T-helper 2 cell (primary cell): Measurements from ENCODE around the gene TRMT44.
"Not testable (repeated sequence)": the region's sequence is repeated elsewhere in the genome, so short reads cannot be mapped to it uniquely, and the experiment has no call there.

Source experiments
- DNase-seq, 5 experiments: peaks; one replicate each; pipeline versions ENCODE4 v3.0.0 to v3.0.0-alpha.2; 2012 to 2022

Gene TRMT44

GRCh38 chr4:8470451-8471024 lies 30.0 kb downstream of the TRMT44 start:
- DNase-seq, result no peak

- no peak for DNase-seq
Observed at GRCh38 chr4:8471211-8471875, 30.8 kb downstream of the TRMT44 start.

GRCh38 chr4:8472158-8472688 lies 31.6 kb downstream of the TRMT44 start:
- no peak for DNase-seq

- no peak for DNase-seq
Observed at GRCh38 chr4:8472689-8473197, 32.2 kb downstream of the TRMT44 start.

GRCh38 chr4:8473198-8473919 lies 32.8 kb downstream of the TRMT44 start:
- no peak for DNase-seq

GRCh38 chr4:8473920-8474590 lies 33.5 kb downstream of the TRMT44 start:
- no peak for DNase-seq

GRCh38 chr4:8474856-8475255 lies 34.3 kb downstream of the TRMT44 start:
- DNase-seq, result no peak

- no peak for DNase-seq
Observed at GRCh38 chr4:8475751-8476575, 35.4 kb downstream of the TRMT44 start.

GRCh38 chr4:8477095-8477635 lies 36.6 kb downstream of the TRMT44 start:
- no peak for DNase-seq

- DNase-seq, result no peak
Observed at GRCh38 chr4:8477676-8478075, 37.1 kb downstream of the TRMT44 start.

- DNase-seq, result no peak
Observed at GRCh38 chr4:8478371-8478770, 37.8 kb downstream of the TRMT44 start.

- DNase-seq, result no peak
Observed at GRCh38 chr4:8478801-8479744, 38.5 kb downstream of the TRMT44 start.

GRCh38 chr4:8480221-8480620 lies 39.6 kb downstream of the TRMT44 start:
- DNase-seq, result no peak

- not testable (repeated sequence) for DNase-seq
Observed at GRCh38 chr4:8486643-8487042, 46.1 kb downstream of the TRMT44 start.

GRCh38 chr4:8488791-8489369 lies 48.3 kb downstream of the TRMT44 start:
- DNase-seq, result no peak

- DNase-seq, result not testable (repeated sequence)
Observed at GRCh38 chr4:8491478-8491877, 50.9 kb downstream of the TRMT44 start.

GRCh38 chr4:8492174-8492573 lies 51.6 kb downstream of the TRMT44 start:
- DNase-seq, result no peak

GRCh38 chr4:8493484-8493883 lies 52.9 kb downstream of the TRMT44 start:
- no peak for DNase-seq

GRCh38 chr4:8494218-8494617 lies 53.6 kb downstream of the TRMT44 start:
- no peak for DNase-seq

- DNase-seq, result no peak
Observed at GRCh38 chr4:8494983-8495548, 54.5 kb downstream of the TRMT44 start.
